SKM-1 (cell line): ENCODE measurements around the gene MICAL3.
"Not testable (repeated sequence)": the region's sequence is repeated elsewhere in the genome, so short reads cannot be mapped to it uniquely, and the experiment has no call there.

Experiments
- DNase-seq: peaks from one replicate; lab custom pipeline; 2025; ENCODE audit not compliant: unreplicated experiment; lab: John Stamatoyannopoulos, UW

Gene MICAL3

DNA sequence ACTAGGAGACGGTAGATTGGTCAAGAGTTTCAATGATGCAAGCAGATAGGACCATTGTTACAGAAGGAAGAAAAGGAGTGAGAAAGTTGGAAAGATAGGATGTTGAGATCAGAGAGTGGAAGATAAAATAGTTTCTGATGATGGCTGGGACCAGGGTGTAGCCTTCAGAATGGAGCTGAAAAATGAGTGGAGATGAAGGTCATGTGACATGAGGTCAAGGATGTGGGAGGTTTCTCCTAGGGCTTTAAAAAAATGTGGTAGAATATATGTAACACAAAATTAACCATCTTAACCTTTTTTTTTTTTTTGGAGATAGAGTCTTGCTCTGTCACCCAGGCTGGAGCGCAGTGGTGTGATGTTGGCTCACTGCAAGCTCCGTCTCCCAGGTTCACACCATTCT, 35.1 kb upstream of the MICAL3 start:
- DNase-seq, result no peak

DNA sequence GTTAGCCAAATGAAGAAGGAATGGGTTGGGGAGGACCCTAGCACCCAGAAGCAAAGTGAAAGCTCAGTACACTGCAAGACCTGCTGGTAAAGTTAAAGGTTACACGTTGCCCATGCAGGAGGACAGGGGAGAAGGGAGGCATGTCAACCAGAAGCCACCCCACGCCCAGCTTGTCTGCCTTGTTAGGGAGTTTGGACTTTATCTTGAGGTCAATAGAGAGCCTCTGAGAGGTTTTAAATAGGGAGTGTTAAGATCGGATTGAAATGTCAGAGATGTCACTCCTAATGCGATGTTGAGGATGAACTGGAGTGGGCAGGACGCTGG, 34.7 kb upstream of the MICAL3 start:
- no peak for DNase-seq

DNA sequence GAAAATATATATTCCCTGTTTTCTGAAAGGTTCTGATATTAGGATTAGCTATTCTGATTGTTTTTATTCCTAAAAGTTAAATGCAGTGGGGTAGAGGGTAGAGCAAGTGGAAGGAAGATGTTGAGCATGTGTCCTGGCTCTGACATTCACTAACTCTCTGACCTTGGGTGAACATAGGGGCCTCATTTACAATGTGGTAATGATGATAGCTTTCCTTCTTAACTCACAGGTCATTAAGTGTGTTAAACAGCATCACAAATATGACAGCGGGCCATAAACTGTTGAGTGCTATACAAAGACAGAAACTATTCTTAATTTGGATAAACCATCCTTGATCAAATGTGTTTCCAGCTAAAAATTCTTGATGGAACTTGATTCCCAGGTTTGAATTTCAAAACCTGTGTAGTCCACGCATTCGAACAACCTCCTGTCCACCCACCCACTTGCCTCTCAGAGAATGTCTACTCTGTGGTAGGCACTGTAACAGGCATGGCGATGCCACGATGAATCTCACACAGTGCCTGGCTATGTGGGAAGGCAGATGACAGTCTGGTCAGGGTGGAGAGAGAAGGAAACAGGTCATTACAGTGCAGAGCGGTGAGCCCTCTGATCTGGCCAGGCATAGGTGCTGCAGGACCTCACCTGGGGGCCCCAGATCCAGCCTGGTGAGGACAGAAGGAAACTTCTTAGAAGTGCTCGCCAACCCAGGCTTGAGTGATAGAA, 34.2 kb upstream of the MICAL3 start:
- no peak for DNase-seq

DNA sequence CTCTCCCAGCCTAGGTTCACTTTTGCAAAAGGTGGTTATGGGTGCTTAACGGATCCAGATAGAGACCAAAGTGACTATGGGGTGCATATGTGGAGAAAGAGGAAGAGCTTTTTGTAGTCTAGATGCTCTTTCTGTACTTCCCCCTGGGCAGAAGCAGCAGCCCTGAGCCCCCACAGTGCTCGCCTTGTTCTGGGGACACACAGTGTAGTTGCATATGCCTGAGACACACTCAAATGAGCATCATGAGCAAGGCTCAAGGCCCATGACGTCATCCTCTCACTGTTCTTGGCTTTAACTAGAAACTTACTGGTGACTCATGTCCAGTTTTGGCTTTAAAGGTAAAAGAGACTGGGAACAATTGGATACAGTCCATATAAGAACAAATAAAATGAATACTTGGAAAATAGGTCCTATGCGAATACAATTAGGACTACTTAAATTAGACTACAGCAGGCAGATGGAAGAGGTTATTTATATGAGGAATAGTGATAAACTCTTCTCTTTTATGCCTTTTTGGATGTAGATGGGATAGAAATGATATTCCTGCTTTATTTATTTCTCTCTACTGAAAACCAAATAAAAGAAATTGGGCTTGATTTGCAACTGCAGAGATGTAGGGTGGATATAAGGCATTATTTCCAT, 33.3 kb upstream of the MICAL3 start:
- DNase-seq, result no peak

DNA sequence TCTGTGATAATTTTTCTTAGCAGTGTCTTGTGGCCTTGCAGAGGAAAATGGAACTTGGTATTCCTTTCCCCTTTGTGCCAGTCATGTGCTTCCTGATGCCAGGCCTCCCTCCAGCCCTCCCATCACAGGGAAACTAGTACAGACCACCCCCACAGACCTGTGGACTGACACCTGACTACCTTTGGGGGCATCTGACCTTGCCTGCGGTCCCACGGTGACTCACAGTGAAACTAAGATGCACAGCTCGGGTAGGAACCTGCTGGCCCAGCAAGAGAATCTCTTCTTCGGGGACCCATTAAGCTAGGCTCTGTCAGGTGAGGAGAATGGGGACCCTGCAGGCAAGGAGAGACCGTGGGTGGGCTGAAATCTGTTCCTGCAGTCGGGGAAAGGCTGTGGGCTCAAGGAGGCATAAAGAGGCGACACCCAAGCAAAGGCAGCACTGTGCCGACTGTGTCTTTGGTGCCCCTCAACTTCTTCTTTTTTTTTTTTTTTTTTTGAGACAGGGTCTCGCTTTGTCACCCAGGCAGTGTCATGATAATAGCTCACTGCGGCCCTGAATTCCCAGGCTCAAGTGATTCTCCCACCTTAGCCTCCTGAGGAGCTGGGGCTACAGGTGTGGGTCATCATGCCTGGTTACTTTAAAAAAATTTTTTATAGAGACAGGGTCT, 32.6 kb upstream of the MICAL3 start:
- DNase-seq, result no peak

DNA sequence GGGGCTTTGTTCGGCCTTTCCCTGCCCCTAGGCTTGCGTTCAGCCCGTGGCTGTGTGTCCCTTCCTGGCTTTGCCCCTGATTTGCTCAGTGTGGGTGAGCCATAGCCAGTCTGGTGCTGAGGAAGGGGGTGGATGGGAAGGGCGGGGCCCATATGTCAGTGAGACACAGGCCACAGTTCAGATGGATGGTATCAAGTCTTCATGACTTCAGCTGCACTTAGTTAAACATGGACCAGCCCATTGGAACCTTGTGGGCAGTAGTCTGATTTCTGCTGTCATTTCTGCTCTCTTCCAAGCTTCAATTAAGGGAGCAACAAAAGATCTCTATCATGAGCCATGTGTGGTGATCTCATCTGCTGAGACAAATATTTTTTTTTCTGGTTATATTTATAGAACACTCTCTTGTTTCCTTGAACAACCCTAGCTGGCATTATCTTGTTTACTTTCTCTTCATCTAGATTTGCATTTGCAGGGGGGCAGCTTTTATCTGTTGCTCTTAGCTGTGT, 31.9 kb upstream of the MICAL3 start:
- no peak for DNase-seq

DNA sequence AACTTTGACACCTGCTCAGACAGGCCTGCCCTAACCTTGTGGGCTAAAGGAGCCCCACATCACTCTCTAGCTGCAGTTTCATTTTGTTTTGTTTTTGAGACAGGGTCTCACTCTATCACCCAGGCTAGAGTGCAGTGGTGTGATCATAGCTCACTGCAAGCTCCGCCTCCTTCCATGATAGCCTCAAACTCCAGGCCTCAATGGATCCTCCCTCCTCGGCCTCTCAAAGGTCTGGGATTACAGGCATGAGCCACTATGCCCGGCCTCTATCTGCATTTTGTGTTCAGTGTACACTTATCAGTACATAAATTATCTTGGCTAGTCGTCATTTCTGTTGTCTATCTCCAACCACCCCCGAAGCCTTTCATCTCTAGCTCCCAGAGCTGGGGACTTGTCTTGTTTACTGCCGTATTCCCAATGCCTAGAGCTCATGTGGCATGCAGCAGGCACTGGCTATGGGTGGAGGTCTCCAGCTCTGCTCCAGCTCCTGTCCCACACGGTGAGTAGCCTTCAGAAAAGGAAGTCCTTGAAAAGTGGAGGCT, 31.3 kb upstream of the MICAL3 start:
- no peak for DNase-seq

DNA sequence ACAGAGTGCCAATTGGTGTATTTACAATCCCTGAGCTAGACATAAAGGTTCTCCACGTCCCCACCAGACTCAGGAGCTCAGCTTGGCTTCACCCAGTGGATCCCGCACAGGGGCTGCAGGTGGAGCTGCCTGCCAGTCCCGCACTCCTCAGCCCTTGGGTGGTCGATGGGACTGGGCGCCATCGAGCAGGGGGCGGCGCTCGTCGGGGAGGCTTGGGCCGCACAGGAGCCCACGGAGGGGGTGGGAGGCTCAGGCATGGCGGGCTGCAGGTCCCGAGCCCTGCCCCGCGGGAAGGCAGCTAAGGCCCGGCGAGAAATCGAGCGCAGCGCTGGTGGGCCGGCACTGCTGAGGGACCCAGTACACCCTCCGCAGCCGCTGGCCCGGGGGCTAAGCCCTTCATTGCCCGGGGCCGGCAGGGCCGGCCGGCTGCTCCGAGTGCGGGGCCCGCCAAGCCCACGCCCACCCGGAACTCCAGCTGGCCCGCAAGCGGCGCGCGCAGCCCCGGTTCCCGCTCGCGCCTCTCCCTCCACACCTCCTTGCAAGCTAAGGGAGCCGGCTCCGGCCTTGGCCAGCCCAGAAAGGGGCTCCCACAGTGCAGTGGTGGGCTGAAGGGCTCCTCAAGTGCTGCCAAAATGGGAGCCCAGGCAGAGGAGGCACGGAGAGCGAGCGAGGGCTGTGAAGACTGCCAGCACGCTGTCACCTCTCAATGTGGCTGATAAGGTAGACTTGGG, 29.0 kb upstream of the MICAL3 start:
- not testable (repeated sequence) for DNase-seq

DNA sequence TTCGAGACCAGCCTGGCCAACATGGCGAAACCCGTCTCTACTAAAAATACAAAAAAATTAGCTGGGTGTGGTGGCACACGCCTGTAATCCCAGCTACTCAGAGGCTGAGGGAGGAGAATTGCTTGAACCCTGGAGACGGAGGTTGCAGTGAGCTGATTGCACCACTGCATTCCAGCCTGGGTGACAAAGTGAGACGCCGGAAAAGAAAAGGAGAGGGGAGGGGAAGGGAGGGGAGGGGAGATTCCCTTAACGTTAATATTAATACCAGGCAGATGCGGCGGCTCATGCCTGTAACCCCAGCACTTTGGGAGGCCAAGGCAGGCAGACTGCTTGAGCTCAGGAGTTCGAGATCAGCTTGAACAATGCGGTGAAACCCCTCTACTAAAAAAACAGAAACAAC, 26.8 kb upstream of the MICAL3 start:
- not testable (repeated sequence) for DNase-seq

DNA sequence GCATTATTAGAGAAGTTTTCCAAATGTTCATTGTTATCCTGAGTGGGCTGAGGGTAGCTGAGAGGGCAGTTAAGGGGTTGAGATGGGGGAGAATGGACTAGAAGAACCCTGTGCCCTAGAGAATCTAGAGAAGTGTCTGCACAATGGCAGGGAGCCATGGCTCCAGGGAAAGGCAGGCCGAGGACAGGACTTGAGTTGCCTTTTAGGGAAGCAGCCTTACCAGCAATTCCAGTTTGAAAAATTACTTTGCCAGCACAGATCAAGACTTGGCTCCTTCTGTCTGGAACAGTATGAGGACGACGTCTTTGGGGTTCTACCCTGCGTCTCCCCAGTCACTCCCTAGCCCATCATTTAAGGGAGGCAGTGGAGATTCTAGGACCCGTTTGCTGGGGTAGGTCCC, 25.7 kb upstream of the MICAL3 start:
- DNase-seq, result no peak

DNA sequence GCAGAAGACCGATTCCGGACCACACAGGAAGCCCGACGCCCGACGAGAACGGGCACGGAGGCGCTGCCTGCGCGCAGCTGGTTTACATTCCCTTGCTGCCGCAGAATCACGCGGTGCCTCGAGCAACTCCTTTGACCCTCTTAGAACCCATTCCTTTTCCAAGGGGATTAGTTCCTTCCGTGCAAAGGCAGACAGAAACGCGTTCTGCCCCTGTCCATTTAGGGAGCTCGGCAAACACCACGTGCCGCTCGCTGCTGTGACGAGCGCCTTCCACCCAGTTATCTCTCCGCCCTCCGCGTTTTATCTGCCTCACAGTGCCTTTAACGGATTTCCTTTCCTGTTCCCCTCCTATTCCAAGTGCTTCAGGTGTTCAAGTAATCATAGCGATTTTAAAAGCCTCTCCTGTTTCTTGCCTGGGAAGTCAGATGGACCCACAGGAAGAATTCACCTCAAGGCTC, 24.1 kb upstream of the MICAL3 start:
- no peak for DNase-seq

DNA sequence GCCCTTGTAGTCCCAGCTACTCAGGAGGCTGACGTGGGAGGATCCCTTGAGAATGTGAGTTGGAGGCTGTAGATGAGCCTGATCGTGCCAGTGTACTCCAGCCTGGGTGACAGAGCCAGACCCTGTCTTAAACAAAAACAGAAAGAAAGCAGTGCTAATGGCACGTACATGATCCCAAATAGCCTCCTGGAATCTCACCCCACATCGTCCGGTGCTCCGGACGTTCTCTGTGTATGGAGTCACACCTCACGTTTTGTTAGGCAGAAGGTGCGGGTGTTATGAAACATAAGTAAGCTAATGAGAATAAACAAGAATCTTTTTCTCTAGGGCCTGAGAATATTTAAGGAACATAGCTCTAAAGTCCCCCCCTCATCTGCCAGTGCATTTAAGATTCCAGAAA, 23.7 kb upstream of the MICAL3 start:
- DNase-seq, result no peak

DNA sequence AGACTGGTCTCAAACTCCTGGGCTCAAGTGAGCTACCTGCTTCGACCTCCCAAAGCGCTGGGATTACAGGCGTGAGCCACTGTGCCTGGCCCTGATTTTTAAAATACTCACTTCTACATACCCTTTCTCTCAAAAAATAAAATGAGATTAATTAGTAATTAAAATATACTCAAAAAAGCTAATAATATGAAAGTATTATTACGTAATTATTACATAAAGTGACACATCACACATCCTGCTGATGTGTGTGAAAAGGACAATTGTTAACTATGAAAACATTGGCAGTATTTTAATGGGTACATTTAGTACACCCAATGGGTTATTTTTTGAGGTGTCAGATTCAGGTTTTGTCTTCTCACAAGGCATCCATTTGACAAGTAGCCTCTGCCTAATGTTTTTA, 21.4 kb upstream of the MICAL3 start:
- no peak for DNase-seq

DNA sequence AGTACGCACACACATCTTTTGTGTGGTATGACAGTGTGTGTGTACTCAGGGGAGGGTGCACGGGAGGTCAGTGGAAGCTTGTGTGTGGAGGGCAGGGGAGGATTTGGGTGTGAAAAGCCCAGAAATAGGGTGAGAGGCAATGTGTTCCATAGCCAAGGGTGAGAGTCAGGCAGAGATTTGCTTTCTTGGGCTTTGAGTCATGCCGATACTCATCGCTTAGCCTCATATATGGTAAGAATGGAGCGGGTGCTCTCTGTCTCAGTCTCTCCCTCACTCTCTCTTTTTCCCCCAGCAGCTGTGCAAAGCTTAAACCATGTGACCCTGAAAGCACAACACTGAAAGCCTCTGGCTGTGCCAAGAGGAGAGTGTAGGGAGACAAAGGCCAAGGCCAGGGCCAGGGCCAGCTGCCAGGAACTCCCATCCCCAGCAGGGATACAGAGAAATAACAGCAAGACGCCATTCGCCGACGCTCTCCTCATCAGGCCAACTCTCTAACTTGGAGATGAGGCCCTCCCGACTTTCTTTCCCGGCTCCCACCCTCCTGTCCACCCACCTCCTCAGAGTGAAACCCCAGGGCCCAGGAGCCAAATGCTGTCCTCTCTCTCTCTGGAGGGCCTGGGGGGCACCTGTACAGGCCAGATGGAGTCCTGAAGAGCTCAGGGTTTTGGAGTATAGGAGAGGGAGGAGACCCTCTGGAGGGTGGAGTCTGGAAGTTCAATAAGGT, 20.3 kb upstream of the MICAL3 start:
- DNase-seq, result no peak

DNA sequence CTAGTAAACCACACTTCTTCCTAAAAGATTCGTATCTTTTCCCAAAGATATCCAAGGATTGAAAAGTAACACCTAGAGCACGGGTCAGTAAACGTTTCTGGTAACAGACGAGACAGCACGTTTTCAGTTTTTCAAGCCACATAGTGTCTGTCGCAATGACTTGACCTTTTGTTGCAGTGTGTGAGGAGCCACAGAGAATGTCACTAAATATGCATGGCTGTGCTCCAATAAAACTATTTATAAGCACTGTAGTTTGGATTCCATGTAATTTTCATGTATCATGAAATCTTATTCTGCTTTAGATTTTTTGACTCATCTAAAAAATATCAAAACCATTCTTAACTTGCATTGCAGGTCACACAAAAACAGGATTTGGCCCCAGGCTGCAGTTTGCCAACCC, 18.3 kb upstream of the MICAL3 start:
- DNase-seq, result no peak

DNA sequence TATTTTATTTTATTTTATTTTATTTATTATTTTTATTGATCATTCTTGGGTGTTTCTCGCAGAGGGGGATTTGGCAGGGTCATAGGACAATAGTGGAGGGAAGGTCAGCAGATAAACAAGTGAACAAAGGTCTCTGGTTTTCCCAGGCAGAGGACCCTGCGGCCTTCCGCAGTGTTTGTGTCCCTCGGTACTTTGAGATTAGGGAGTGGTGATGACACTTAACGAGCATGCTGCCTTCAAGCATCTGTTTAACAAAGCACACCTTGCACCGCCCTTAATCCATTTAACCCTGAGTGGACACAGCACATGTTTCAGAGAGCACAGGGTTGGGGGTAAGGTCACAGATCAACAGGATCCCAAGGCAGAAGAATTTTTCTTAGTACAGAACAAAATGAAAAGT, 16.5 kb upstream of the MICAL3 start:
- DNase-seq, result not testable (repeated sequence)

DNA sequence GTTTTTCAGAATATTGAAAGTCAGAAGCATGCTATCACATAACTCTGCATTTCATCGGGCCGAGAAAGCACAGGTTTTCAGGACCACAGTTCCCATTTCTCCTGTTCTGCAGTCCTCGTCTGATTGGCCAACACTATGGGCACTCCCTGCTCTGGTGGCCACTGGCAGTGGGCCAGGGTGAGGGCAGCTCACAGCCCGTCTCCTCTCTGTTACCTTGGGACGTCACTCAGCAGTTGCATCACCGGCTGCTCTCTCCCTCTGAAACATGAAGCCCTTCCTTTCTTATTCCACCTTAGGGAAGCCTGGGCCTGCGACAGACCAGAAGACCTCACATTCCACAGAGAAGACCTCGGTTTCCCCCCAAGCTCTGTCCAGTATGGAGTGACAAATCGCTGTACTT, 11.4 kb upstream of the MICAL3 start:
- peak; percentile 36 for DNase-seq

DNA sequence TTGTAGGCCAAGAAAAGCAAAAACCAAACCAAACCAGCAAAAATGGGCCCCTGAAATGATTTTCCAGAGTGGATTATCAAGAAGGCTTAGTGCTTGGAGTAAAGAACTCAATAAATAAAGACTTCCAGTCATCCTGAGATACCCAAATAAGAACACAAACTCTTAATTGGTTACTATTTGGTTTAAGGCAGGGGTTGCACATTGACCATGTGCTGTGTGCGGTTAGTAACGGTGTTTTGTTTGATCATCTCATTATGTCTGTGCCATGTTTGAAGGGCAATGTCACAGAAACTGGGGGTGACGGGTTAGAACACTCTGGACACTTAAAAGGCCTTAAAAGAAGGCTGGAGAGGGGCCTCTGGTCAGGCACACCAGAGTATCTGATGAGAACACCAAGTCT, 9.7 kb upstream of the MICAL3 start:
- no peak for DNase-seq

DNA sequence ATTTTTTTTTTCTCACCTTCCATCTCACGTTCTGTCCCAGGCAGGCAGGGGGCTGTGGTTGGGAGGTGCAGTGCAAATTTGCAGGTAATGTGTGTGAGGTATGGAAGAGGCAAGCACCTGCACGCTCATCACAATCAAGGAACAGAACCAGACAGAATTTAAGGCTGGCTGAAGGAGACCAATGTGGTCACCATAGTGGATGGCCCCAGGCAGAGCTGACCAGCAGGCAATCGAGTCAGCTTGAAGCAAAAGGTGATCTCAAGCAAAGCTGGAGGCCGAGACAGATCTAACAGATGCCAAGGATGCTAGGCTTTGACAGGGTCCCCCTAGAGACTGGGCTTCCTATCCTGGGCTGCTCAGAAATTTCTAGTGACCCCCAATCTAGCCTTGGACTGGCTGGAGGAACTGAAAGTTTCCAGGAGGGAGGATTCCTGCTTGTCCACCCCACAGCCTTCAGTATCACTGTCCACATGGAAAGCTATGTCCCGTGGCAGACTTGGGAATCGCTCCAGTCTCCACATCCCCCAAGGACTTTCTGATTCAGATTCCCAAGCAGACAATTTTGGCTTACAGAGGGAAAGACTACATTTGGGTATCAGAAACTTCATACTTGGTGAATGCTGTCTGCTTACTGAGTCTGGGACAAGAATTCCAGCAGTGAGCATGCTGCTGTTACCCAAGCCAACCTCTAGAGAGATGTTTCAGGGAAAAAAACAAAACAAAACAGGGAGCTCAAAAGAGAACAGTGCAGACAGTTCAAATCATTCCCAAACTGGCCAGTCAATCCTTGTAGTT, 9.0 kb upstream of the MICAL3 start:
- no peak for DNase-seq
